ENCODE data around the gene CCDC24.

Gene CCDC24

GRCh38 chr1:44000122-44000665 lies 8.8 kb downstream of the CCDC24 start:
- no peak for DNase-seq

- DNase-seq = no peak
These were observed 10.8 kb downstream of the CCDC24 start for GRCh38 chr1:44002165-44002564.

DNA sequence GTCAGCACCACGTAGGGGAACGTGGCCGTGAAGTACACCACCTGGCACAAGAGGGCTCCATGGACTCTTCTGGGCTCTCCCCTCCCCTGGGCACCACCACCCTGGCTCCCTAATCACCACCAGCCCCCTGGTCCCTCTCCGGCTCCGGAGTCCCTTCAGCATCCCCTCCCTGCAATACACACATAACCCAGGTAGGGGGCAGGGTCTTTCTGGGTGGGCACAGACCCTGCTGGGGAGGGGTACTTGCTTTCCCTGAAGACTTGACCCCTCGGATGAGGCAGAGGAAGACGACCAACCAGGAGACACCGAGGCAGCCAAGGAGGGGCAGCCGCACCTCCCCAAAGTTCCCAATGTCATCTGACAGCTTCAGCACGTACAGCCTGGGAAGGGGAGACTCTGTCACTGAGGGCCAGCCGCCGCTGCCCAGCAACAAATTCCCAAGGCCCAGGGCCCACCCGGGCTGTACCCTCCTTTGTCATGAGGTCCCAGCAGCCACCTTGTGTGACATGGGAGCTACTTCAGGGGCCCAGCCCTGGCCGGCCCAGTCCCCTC lies 11.3 kb downstream of the CCDC24 start:
- no peak for DNase-seq

- no peak for DNase-seq
These were observed 16.9 kb downstream of the CCDC24 start for GRCh38 chr1:44008259-44008658.

DNA sequence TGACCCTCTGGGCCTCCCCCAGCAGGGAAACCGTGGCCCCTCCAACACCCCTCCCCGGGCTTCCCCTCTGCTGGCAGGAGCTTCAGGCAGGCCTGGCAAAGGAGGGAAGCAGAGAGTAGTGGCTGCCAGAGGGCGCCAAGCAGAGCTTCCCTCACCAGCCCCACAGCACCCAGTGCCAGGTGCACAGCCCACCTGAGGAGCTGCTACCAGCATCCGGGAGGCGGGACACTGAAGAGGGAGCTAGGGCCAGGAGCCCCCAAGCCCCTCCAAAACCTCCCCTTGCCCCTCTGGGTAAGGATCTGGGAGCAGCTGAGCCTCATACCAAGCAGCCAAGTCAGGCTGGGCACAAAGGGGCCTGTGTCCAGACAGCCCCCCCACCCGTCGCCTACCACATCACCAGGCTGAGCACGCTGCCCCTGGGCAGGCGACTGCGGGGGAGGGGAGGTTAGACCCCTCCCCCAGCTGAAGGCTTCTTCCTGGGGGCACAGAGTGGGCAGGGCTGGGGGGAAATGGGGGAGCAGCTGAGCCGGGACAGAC lies 19.6 kb downstream of the CCDC24 start:
- DNase-seq = no peak

DNA sequence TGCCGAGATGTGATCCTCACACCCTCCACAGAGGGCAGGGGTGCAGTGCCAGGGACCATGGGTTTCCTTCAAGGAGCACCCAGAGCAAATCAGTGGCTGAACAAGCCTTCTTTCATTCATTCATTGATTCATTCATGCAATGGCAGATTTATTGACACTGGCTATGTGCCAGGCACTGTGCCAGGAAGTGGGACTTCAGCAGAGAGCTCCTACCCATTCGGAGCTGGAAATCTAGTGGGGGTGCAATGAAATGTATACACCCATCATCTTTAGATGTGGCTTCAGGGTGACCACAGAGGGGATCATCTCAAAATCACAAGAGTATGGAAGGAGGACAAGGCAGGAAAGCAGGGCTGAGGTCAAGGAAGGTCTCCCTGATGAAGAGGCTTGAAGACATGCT lies 21.0 kb downstream of the CCDC24 start:
- DNase-seq = no peak

GRCh38 chr1:44012941-44013609 lies 21.7 kb downstream of the CCDC24 start:
- no peak for DNase-seq

- no peak for DNase-seq
These were observed 22.6 kb downstream of the CCDC24 start for GRCh38 chr1:44013949-44014348.

DNA sequence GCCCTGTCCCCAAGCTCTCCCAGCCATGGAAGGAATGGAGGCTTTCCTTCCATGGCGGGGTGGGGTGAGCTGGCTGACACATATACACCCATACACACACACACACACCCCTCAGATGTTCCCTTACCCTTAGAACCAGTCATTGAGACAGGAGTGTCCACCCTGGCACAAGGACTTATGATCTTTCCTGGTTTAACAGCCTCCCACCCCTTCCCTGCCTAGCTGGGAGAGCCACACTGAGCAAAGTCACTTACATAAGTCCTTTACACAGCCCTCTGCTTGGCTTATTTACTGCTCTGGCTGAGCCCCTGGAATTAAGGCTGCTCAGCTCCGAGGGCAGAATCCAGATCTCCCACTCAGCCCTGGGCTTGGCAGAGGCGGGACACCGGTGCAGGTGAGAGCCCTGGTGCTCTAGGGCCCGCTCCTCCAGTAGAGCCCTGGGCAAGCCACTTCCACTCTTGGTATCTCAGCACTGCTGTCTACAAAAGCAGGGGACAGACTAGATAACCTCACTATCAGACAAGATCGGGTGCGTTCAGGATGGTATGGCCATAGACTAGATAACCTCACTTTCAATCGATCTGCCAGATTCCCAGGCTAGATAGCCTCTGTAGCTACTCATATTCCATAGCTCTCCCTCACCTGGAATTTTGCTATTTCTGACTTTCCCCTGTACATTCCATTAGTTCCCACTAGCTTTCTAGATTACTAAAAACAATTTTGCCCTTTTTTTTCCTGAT lies 23.1 kb downstream of the CCDC24 start:
- DNase-seq = no peak

DNA sequence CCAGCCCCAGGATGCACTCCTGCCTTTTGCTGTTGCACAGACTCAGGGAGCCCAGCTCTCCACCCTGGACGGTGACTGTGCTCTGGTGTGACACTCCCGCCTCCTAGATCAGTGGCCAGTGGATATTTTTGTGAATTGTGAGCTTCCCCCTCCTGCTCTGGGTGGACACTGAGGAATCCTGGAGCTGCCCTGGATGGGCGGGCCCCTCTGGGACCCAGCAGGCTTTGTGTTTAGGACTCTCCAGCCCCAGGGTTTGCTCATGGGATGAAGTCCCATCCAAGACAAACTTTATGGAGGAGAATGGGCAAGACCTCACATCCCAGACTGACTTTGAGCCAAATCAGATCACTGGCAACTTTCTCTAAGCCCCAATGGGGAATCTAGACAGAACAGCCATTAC lies 23.8 kb downstream of the CCDC24 start:
- DNase-seq = no peak

DNA sequence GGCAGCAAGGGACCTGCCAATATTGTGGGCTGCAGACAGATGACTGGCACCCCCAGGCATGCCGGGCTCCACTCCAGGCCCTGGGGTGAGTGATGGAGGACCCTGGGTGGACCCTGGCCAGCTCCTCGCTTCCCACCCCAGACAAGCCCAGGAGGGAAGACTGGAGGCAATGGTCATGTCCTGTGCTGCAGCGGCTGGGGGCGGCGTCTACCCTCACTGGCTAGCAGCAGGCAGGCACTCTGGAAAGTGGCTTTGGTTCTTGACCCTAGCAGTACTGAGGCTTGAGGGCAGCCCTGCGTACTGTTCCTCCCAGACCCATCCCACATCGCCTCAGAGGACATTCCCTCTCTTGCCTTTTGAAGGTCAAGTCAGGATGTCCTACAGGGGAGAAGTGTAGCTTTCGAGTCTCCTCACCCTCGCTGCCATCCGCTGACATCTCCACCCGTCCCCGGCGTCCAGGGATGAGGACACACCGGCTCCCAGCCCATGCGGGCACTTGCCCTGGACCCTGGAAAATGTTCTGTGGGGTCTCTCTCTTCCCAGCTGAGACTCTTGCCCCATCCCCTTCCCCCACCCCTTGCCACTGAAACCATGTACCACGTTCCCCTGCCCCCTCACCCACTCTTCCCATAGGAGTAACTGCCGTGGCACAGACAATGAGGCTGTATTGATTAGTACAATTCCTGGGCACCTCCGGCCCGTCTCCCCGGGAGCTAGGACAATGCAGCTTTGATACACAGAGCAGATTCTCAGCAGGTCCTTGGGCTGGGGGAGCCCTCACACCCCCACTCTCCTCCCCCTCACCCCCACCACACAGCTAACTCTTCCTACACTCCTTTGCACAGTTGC lies 24.9 kb downstream of the CCDC24 start:
- no peak for DNase-seq

DNA sequence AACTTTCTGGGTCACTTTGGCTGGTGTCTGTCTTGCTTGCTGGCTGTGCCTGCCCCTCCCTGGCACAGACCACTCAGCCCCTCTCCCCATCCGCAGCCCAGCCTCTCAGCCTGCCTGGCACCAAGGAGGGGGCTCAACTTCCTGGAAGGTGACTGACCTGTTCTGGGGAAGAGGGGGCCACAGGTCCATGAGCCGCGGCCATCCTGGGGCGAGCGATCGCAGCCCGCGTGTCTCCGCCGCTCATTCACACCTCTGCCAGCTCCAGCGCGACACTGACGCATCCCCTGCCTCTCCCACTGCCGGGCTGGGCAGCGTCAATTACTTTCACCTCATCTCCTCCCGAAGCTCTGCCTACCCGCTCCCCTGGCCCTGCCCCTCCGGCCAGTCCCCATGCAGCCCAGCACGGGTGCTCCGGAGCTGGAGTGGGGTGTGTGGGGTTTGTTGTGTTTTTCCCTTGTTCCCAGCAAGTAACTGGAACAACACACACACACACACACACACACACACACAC lies 25.5 kb downstream of the CCDC24 start:
- no peak for DNase-seq

- DNase-seq = no peak
These were observed 28.1 kb downstream of the CCDC24 start for GRCh38 chr1:44019466-44019948.

DNA sequence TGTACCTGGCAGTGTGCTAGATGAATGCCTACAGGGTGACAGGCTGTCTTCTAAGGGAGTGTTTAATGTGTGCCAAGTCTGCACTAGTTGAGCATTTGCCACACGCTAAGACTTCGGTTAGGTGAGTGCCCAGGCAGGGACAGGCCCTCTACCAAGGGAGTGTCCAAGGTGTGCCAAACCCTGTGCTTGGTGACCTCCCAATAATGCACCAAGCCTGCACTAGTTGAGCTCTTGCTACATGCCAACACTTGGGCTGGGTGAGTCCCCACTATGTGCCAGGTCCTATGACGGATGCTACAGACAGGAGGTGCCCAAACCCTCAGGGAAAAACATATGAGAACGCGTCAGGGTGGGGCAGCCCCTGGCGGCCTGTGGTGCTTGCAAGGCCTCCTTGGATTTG lies 29.1 kb downstream of the CCDC24 start:
- no peak for DNase-seq

DNA sequence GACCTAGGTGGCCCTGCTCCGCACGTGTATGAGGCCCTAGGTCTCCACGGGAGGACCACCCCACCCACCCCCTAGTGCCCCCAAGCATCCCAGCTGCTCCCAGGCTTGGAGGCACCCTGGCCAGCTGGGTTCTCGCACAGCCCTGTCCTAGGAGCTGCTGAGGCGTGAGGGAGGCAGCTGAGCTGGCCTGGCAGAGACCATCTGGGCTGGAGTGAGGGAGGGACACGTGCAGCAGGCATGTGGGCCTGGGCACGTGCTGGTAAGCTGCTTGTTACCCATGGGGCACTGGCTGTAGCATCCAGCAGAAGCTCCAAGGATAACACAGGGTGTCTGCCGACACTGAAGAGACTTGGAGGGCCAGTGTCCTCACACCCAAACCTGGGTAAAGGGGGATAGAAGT lies 29.8 kb downstream of the CCDC24 start:
- DNase-seq = no peak

DNA sequence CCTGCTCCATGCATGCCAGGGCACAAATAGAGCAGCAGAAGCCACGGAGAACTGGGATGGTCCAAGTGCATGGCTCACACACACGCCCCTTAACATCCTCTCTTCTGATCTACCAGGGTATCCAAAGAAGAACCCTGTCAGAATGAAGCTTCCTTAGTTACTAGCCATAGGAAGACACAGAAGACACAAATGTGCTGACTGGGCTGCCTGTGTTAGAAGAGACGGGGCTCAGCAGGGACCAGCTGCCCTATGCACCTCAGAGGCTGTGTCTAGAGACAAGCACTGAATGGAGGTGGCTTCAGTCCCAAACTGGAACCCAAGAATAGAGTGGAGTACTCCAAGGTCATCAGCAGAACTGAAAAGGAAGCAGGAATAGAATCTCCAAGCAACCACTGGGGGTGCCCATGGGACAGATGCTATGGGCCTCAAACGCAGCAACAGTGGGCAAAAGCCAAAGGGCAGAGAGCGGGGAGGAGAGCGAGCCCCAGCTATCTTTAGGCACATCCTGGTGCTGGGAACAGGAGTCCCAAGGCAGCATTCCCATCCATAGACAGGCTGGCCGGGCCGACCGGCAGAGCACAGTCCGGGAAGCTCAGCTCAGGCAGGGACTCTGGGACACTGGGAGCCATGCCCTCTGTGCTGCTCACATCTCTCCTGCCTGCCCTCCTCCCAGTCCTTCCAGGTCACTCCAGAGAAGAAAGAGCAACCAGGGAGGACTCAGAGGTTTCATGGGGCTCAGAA lies 30.4 kb downstream of the CCDC24 start:
- DNase-seq = no peak

DNA sequence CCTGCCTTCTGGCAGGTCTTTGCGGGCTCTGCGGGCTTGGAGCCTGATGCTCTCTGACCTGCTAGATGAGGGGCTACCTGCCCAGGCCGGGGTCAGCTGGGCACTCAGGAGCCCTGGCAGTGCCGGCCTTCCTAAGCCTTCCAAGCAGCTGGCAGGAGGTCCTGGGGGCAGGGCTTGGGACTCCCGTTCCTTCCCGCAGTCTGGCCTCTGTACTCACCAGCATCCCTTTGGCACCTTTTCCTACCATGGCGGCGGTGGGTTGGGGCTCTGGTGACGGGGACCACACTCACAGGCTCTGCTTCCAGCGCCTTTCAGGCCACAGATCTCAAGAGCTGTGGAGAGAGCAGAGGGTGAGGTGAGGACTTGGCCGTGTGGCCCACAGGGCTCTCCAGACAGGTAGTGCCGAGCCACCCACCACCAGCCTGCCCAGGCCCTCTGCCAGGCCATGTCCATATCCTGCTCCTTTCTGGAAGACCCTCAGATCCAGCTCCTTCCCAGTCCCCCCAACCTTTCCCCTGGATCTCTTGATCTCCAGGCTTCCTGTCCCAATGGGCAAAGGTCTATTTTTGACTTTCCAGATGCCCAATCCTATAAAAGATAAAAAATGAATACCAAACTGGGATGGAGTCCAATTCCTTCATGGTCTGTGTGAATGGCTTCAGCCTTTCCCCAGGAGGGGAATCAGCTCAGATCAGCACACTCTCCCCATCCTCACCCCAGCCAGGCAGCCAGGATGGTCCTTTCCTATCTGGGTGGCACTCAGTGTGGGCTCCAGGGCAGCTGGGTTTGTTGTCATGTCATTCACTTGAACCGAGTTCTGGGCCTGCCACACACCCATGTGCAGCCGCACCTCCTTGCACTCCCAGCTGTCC lies 32.9 kb downstream of the CCDC24 start:
- DNase-seq = no peak

DNA sequence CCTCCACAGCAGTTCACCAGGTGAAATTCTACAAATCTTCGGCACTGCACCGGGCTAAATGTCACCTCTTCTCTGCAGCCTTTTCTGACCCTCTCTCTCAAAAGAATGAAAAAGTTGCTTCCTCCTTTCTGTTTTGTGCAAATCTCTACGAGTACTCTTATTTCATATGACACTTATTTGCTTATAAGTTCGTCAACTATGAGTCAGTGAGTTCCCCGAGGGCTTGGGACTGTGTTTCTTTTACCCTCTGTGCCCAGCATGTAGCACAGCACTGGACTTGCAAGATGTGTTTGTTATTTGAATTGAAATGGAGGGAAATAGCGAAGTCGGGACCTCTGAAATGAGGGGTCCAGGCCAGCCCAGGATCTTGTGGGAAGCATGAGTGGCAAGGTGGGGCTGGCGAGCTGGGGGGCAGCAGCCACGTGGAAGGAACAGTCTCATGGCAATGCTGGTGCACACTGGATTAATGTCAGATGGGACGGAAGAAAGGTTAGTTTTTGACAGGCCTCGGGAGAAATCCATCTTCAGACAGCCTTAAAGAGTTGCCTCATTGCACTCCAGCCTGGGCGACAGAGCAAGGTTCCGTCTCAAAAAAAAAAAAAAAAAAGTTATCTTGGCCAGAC lies 33.6 kb downstream of the CCDC24 start:
- DNase-seq = no peak

DNA sequence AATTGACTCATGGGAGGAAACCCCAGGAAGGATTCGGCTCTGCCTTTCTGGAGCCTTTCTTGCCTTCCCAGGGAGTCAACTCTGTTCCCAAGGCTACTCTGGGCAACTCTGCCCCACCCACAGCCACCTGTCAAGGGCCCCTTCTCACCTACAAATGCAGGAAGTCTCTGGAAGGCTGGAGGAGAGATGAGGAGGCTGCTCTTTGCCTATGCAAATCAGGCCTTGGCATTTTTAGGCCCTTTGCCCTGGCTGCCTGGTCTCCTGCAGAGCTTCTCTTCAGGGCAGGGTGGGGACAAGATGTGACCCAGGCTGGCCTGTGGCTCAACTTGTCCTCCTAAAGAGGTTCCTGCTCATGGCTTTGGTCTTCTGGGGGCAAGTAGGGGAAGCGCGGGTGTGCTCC lies 34.4 kb downstream of the CCDC24 start:
- no peak for DNase-seq

GRCh38 chr1:44027320-44027719 lies 35.9 kb downstream of the CCDC24 start:
- DNase-seq = no peak

All from stimulated activated CD4-positive, alpha-beta T cell treated with anti-CD3 and anti-CD28 coated beads, Interleukin-2, amount 100 ng/mL, for 48 hours (primary cell).